Astrocyte of the cerebellum (primary cell): ENCODE measurements around the gene PSEN1.

ENCODE experiments used
- DNase-seq: peaks from one replicate; pipeline ENCODE4 v3.0.0-alpha.2; 2011; ENCODE audit warnings: low read depth
- H3K4me3 ChIP-seq: 2 replicates; pipeline ENCODE4 v1.5.1; 2011; ENCODE audit warnings: mild to moderate bottlenecking, low read depth, low read length, moderate library complexity
- CTCF ChIP-seq: IDR thresholded peaks from 2 replicates; pipeline ENCODE4 v1.5.1; 2012; ENCODE audit warnings: low read length, low read depth, moderate library complexity, mild to moderate bottlenecking; ENCODE audit errors: missing control alignments
- in situ Hi-C: cut with HindIII; loops from 2 replicates; pipeline ENCODE4 v1.10.0; 2017; ENCODE audit warnings: low sequenced_read_pairs

The PSEN1 gene

GRCh38 chr14:73250781-73251500 is 114.6 kb downstream of the PSEN1 start:
- in situ Hi-C loops: no loop called here
- no peak for TF ChIP-seq CTCF
- no peak overlapping the region for H3K4me3 ChIP-seq
- no peak for DNase-seq

GRCh38 chr14:73251516-73252215 is 115.4 kb downstream of the PSEN1 start:
- in situ Hi-C loops: no loop called here
- no peak for DNase-seq
- TF ChIP-seq CTCF: no peak
- H3K4me3 ChIP-seq: no peak overlapping the region

GRCh38 chr14:73252491-73253322 is 116.4 kb downstream of the PSEN1 start:
- no peak overlapping the region for H3K4me3 ChIP-seq
- in situ Hi-C loops: no loop called here
- DNase-seq: no peak
- TF ChIP-seq CTCF: no peak

GRCh38 chr14:73253323-73253610 is 117.0 kb downstream of the PSEN1 start:
- H3K4me3 ChIP-seq: no peak overlapping the region
- in situ Hi-C loops: no loop called here
- no peak for DNase-seq
- TF ChIP-seq CTCF: no peak

GRCh38 chr14:73253721-73254120 is 117.4 kb downstream of the PSEN1 start:
- no peak for DNase-seq
- no peak overlapping the region for H3K4me3 ChIP-seq
- in situ Hi-C loops: no loop called here
- TF ChIP-seq CTCF: no peak

- in situ Hi-C loops: no loop called here
Measured at GRCh38 chr14:73254247-73255004, 118.1 kb downstream of the PSEN1 start.

More at GRCh38 chr14:73254247-73255004, 118.1 kb downstream of the PSEN1 start:
- no peak for DNase-seq
- no peak overlapping the region for H3K4me3 ChIP-seq
- TF ChIP-seq CTCF: no peak
